ENCODE data around the gene GREB1L. TPM values are rescaled to one million over a fixed set of nuclear protein-coding genes. Genes with fewer than 3 reads are reported as not detected.

The GREB1L gene
- total RNA-seq, 6 experiments from 2014 or later = 3.1 to 7.9 (median 5.7) TPM

DNA sequence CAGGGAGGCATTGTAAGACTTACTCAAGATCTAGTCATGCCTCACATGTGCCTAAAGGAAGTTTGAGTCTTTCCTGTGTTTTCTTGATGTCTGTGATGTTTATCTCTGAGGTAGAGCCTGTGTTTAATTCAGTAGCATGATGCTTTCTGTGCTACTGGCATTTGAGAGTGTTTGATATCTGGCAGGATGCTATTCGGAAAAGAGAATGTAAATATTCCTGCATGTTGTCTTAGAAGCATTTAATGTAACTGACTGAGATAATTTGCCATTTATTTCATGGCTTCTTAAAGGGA is 58.8 kb downstream of the GREB1L start:
- Histone ChIP-seq H3K27me3 (no peaks in the 10 kb centered on the region), H3K9me3 (no peaks in the 10 kb centered on the region), H3K36me3 (no peaks in the 10 kb centered on the region), H3K27ac (no peak overlapping the region), H3K4me1 (no peaks in the 10 kb centered on the region), H3K4me3 (no peak overlapping the region)
- DNase-seq (no peak), ATAC-seq (no peak)
- TF ChIP-seq POLR2A (IDR thresholded peaks at IDR 0.05) (no peak), CTCF (IDR thresholded peaks at IDR 0.05) (no peak)
- WGBS (ENCODE audit: insufficient coverage, low coverage, low lambda C conversion rate, missing lambda C conversion rate) = 70% methylated on average over 1 of the region's 1 CpG
- intact Hi-C loops (cut with DNase I) = no loop called here

DNA sequence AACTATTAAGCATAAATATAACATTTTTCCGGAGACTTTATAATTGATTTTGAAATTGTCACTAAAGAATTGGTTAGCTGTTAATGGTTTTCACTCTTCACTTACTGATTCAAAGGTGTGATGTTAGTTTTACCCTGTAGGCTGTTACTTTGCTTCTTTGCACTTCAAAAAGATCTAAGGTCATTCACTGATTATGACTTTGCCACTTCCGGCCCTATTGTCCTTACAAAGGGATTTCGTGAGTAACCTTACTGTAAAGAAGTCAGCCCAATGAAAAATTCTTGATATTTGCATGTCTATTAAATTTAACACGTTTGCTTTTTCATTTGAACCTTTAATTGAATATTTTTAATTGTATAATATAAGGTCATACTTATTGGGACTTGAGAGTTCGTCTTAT is 61.4 kb downstream of the GREB1L start:
- H3K9me3 ChIP-seq = no peaks in the 10 kb centered on the region
- DNase-seq (no peak), ATAC-seq (no peak)
- intact Hi-C loops (cut with DNase I) = no loop called here
- H3K4me1 ChIP-seq = no peaks in the 10 kb centered on the region
- H3K4me3 ChIP-seq = no peak overlapping the region
- H3K36me3 ChIP-seq = no peaks in the 10 kb centered on the region
- TF ChIP-seq CTCF (IDR thresholded peaks at IDR 0.05) (no peak), POLR2A (IDR thresholded peaks at IDR 0.05) (no peak)
- no peaks in the 10 kb centered on the region for H3K27me3 ChIP-seq
- H3K27ac ChIP-seq = no peak overlapping the region
- WGBS (ENCODE audit: insufficient coverage, low coverage, low lambda C conversion rate, missing lambda C conversion rate) = 61% methylated on average over 5 of the region's 5 CpGs

GRCh38 chr18:21303895-21304294 is 61.9 kb downstream of the GREB1L start:
- H3K4me1 ChIP-seq = no peaks in the 10 kb centered on the region
- H3K4me3 ChIP-seq = no peak overlapping the region
- H3K27ac ChIP-seq = no peak overlapping the region
- H3K36me3 ChIP-seq = no peaks in the 10 kb centered on the region
- ATAC-seq (no peak), DNase-seq (no peak)
- 90% methylated on average over 2 of the region's 2 CpGs for WGBS (ENCODE audit: insufficient coverage, low coverage, low lambda C conversion rate, missing lambda C conversion rate)
- TF ChIP-seq POLR2A (IDR thresholded peaks at IDR 0.05) = no peak
- TF ChIP-seq CTCF (IDR thresholded peaks at IDR 0.05) = no peak
- intact Hi-C loops (cut with DNase I) = no loop called here
- H3K9me3 ChIP-seq = no peaks in the 10 kb centered on the region
- no peaks in the 10 kb centered on the region for H3K27me3 ChIP-seq

DNA sequence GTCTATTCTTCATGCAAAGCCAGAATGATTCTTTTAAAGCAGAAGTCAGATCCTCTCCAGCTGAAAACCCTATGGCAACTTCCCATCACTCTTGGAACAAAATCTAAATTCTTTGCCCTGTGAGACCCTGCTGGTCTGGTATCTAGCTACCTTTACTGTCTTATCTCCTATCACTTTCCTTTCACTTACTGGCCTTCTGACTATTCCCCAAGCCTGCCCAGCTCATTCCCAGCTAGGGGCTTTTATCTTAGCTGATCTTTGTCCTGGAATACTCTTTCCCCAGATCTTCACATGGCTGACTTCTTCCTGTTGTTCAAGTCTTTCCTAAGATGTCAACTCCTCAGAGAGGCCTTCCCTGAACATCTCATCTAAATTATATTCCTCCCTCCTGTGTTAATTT is 63.6 kb downstream of the GREB1L start:
- TF ChIP-seq POLR2A (IDR thresholded peaks at IDR 0.05) = no peak
- TF ChIP-seq CTCF (IDR thresholded peaks at IDR 0.05) = no peak
- no peaks in the 10 kb centered on the region for H3K9me3 ChIP-seq
- ATAC-seq (no peak), DNase-seq (no peak)
- intact Hi-C loops (cut with DNase I) = no loop called here
- no peak overlapping the region for H3K27ac ChIP-seq
- H3K4me3 ChIP-seq = no peak overlapping the region
- no peaks in the 10 kb centered on the region for H3K36me3 ChIP-seq
- no peaks in the 10 kb centered on the region for H3K27me3 ChIP-seq
- H3K4me1 ChIP-seq = no peaks in the 10 kb centered on the region

DNA sequence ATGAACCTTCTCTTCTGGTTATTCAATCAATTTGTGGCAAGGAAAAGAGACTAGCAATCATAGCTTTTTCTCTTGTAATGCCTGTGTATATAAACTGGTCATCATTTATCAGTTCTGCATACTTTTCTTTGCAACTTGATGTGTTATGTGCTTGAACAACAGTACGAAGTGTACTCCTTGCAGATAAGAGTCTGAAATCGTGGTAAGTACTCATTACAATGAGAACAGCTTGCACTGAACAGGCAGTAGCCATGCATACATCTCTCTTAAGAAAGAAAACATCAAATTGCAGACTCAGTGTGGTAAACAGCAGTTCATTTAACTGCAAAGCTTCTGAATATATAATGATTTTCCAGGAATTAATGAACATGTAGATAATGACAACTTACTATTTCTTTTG is 64.3 kb downstream of the GREB1L start:
- TF ChIP-seq POLR2A (IDR thresholded peaks at IDR 0.05) (no peak), CTCF (IDR thresholded peaks at IDR 0.05) (no peak)
- ATAC-seq = no peak
- H3K9me3 ChIP-seq = no peaks in the 10 kb centered on the region
- intact Hi-C loops (cut with DNase I) = no loop called here
- H3K4me1 ChIP-seq = no peaks in the 10 kb centered on the region
- no peak for DNase-seq
- no peaks in the 10 kb centered on the region for H3K36me3 ChIP-seq
- 38% methylated on average over 2 of the region's 2 CpGs for WGBS (ENCODE audit: insufficient coverage, low coverage, low lambda C conversion rate, missing lambda C conversion rate)
- no peak overlapping the region for H3K27ac ChIP-seq
- H3K27me3 ChIP-seq = no peaks in the 10 kb centered on the region
- no peak overlapping the region for H3K4me3 ChIP-seq

Data from right lobe of liver (tissue), 6 donors.